Stomach (tissue), 4 donors: ENCODE results near the gene KANSL1.

ENCODE experiments used
- CTCF ChIP-seq, 7 experiments: fragments of 450-650 bp in 4 of 7; fragments of 200-600 bp in 3 of 7; sonication (generic) in 3 of 7; IDR thresholded peaks; one replicate each; pipeline ENCODE4 v1.5.1; 2016 to 2019; ENCODE audit warnings: antibody characterized with exemption in 7 of 7, control low read depth in 2 of 7, mild to moderate bottlenecking in 1 of 7
- EP300 ChIP-seq: sonication (generic); formaldehyde crosslinking; IDR thresholded peaks from one replicate; pipeline ENCODE4 v1.6.1; 2017; ENCODE audit warnings: antibody characterized with exemption
- POLR2A ChIP-seq, 4 donors: fragments of 450-650 bp; IDR thresholded peaks; one replicate each; pipeline ENCODE4 v1.6.1; 2016; ENCODE audit warnings: antibody characterized with exemption in 4 of 4, control low read depth in 2 of 4, mild to moderate bottlenecking in 1 of 4, moderate library complexity in 1 of 4
- POLR2AphosphoS5 ChIP-seq, 3 donors: sonication (generic); formaldehyde crosslinking; IDR thresholded peaks; one replicate each; pipeline ENCODE4 v1.6.1; 2016; ENCODE audit warnings: antibody characterized with exemption in 3 of 3

DNA sequence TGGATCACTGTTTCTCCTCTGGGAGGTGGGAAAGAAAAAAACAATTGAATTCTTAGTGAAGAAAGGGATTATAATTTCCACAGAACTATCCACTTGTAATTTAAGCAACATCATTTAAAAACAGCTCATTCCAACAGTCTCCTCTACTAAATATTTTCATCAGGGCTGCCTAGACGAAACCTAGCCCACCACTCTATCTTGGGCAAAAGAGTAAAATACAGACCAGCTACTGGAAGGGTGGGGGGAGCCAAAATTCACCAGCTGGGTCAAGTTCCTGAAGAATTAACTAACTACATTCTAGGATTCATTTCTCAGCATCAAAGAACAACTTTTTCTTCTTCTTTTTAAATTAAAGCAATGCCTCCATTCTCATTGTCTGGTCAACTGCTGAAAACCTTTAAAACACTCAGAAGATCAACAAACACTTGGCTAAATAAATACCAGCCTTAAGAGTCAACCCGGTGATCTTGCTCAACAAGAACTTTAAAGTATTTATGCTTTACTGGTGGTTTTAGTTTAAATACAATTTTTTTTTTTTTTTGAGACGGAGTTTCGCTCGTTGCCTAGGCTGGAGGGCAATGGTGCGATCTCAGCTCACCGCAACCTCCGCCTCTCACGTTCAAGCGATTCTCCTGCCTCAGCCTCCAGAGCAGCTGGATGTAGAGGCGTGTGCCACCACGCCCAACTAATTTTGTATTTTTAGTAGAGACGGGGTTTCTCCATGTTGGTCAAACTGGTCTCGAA is 25.2 kb downstream of the KANSL1 start:
- TF ChIP-seq EP300 = no peak
- TF ChIP-seq POLR2AphosphoS5 (IDR thresholded peaks at IDR 0.05) = no peak
- TF ChIP-seq POLR2A (IDR thresholded peaks at IDR 0.05) = no peak
- no peak for TF ChIP-seq CTCF (IDR thresholded peaks at IDR 0.05)
